NCI-H1092 (cell line): ENCODE measurements around the gene TLK2.
A peak's percentile ranks its signal among the peaks of the same experiment; 100 is the strongest.
"Not testable (repeated sequence)": the region's sequence is repeated elsewhere in the genome, so short reads cannot be mapped to it uniquely, and the experiment has no call there.

Experiments
- DNase-seq: peaks from one replicate; lab custom pipeline; 2025; lab: John Stamatoyannopoulos, UW

The TLK2 gene

GRCh38 chr17:62478424-62478879, at the start of gene TLK2:
Gene TLK2, plus strand, starts transcription at chr17:62478825. Its CDS starts 2,301 bp downstream, at chr17:62481126.
- peak; percentile 54 for DNase-seq

DNA sequence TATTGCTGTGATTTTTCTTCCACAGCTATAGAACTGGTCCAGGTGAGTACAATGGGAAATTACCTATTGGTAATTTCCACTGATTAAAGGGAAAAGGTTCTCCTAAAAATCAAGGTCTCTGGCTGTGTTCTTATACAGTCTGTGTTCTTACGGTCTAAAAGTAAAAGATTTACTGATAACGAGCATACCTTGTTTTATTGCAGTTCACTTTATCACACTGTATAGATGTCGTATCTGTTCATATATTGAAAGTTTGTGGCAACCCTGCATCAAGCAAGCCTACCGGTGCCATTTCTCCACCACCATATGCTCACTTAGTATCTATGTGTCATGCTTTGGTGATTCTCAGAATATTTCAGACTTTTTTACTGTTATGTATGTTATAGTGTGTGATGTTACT, 43.4 kb upstream of the TLK2 start:
- DNase-seq, result not testable (repeated sequence)

DNA sequence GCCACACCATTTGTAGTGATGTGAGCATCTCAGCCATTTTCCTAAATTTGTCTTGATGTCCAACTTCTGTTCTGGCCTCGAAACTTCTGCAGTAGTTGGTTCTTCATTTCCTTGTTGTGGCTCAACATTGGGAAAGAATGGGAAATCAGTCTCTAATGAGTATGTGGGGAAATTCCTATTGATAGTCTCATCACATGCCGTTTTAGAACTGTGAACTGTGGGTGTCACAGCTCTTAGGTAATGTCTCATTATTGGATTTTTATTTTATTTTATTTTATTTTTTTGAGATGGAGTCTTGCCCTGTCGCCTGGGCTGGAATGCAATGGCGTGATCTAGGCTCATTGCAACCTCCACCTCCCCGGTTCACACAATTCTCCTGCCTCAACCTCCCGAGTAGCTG, 37.4 kb upstream of the TLK2 start:
- not testable (repeated sequence) for DNase-seq

GRCh38 chr17:62444063-62444462, 34.6 kb upstream of the TLK2 start:
- no peak for DNase-seq

GRCh38 chr17:62445791-62446190, 32.8 kb upstream of the TLK2 start:
- not testable (repeated sequence) for DNase-seq

DNA sequence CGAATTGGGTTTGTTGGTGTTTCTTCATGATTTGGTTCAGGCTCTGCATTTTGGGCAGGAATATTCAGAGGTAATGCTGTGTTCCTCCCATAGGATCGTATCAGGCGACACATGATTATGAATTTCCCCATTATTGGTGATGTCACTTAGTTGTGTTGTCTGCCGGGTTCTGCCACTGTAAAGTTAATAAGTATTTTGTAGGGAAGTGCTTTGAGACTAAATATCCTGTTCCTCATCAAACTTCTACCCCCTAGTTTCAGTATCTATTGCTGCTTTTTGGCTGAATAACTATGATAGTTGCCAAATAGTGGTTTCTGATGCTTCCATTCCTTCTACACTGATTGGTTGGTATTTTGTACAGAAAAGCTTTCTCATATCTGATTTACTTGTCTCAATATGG, 26.4 kb upstream of the TLK2 start:
- DNase-seq, result not testable (repeated sequence)

- not testable (repeated sequence) for DNase-seq
Observed at GRCh38 chr17:62453041-62453440, 25.6 kb upstream of the TLK2 start.

GRCh38 chr17:62453656-62454055, 25.0 kb upstream of the TLK2 start:
- DNase-seq, result not testable (repeated sequence)

- DNase-seq, result not testable (repeated sequence)
Observed at GRCh38 chr17:62454111-62454510, 24.5 kb upstream of the TLK2 start.

DNA sequence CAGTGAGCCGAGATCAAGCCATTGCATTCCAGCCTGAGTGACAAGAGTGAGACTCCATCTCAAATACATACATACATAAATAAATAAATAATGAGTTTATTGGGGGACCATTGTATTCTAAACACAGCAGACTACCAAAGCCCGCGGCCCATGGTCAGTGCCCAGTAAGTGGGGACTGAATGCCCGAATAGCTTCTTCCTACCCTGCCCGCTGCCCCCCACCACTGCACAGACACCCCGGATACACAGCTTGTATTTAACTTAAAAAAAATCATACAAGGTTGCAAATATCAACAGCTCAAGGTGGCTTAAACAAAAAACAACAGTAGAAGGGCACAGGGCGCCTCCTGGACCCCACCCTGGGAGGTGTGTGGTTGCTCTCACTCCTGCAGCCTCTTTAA, 22.6 kb upstream of the TLK2 start:
- DNase-seq, result no peak

DNA sequence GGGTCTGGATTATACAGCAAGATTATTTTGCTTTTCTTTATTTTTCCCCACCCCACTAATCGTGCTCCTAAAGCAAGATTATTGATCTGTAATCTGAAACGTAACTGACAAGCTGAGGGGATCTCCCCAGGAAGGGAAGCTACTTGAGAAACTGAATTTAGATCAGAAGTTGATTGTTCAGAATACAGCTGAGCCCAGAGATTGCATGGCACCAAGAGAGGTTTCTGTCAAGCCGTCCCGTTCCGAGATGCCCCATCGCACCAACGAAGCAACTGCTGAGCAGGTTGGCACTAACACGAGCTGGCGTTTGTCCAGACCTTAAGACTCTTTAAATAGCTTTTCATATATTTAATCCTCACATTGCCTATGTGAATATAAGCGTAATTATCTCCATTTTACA, 20.1 kb upstream of the TLK2 start:
- not testable (repeated sequence) for DNase-seq

GRCh38 chr17:62464422-62464821, 14.2 kb upstream of the TLK2 start:
- DNase-seq, result not testable (repeated sequence)

DNA sequence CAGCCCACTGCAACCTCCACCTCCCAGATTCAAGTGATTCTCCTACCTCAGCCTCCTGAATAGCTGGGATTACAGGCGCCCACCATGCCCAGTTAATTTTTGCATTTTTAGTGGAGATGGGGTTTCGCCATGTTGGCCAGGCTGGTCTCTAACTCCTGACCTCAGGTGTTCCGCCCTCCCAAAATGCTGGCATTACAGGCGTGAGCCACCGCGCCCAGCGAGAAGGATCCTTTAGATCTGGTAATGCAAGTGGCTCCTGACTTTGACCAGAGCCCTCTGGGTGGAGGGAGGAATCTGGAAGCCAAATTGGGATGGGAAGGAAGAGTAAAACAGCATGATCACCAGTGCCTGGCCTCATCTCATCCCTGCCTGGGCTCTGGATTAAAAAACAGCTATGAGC, 13.4 kb upstream of the TLK2 start:
- DNase-seq, result not testable (repeated sequence)

DNA sequence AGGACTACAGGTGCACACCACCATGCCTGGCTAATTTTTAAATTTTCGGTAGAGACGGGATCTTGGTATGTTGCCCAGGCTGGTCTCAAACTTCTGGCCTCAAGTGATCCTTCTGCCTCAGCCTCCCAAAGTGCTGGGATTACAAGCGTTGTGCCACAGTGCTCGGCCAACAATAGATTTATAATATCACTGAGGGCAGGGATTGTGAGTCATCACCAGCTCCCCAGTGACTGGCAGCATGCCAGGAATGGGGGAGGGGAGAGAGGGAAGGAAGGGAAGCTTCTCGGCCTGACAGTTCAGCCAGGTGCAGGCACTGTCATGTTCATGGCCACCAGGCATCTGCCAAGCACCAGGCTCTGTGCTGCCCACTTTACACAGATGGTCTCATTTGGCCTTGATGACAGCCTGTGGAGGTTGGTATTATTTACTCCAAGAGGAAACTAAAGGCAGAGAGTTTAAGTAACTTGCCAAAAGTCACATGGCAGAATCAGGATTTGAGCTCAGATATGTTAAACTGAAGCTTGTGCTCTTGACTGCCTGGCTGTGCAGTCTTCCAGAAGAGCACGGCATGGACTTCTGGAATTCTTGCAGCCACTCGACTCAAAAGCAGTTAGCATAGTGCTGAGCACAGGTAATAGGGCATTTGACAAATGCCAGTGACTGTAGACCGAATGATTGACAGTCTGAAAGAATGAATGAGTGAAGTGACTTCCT, 7.8 kb upstream of the TLK2 start:
- DNase-seq, result peak; percentile 27

- DNase-seq, result not testable (repeated sequence)
Observed at GRCh38 chr17:62471380-62471880, 7.2 kb upstream of the TLK2 start.

DNA sequence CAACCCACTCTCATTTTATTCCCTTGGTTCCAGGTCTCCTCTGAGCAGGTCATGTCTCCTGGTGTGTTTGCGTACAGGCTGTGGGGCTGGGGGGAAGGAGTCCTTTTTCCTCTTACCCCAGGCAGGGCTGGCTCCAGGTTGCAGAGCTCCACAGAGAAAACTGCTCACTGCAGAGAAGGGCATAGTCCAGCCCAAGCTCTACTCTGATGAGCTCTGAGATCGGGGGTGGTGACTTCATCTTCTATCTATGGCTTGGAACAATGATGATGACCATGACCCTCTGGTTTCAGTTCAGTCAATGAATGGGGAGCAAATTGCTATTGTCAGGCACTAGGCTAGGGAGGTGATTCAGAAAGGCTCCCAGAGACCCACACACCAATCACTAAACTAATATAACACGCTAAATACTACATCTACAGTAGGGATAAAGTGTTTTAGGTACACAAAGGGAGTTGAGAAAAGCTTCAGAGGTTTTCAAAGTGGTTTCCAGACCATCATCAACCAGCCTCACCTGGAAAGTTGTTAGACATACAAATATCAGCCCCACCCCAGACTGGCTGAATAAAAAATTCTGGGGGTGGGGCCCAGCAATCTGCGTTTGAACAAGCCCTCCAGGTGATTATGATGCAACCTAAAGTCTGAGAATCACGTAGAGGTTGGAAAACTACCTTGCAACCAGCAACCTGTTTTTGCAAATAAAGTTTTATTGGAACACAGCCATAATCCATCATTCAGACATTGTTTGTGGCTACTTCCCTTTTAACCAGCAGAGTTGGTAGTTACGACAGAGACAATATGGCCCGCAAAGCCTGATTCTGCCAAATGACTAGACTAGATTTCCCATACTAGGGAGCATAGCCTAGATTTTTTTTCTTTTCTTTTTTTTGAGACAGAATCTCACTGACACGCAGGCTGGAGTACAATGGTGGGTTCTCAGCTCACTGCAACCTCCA, 5.3 kb upstream of the TLK2 start:
- DNase-seq, result not testable (repeated sequence)

GRCh38 chr17:62477111-62477510, 1.5 kb upstream of the TLK2 start:
- DNase-seq, result not testable (repeated sequence)

DNA sequence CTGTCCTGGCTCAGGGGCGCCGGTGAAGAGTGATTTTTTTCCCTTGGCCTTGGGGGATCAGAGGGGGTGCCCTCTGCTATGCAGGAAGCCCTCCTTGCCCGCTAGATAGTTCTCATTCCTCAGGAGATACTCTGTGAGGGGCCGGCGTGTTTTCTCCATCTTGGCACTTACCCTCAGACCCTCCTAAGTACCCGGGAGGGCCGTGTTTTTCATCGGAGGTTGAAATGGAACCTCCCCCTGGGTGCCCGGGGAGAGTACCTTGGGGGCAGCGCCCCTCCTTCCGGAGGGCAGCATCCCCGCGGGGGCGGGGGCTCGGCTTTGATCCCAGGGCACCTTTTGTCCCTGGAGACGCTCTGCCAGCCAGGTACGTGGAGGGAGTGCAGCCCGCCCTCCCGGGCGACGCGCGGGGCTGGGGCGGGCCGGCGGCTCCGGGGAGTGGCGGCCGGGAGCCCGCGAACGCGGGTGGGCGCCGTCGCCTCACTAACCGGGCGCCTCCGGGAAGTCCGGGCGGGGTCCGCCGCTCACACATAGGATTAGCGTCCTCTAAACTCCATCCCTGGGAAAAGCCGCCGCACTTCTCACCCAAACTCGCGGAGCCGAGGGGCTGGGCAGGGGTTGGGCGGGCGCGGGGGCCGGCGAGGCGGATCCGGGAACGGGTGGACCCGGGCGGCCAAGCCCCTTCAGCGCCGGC, 762 bp upstream of the TLK2 start:
- peak; percentile 6 for DNase-seq

DNA sequence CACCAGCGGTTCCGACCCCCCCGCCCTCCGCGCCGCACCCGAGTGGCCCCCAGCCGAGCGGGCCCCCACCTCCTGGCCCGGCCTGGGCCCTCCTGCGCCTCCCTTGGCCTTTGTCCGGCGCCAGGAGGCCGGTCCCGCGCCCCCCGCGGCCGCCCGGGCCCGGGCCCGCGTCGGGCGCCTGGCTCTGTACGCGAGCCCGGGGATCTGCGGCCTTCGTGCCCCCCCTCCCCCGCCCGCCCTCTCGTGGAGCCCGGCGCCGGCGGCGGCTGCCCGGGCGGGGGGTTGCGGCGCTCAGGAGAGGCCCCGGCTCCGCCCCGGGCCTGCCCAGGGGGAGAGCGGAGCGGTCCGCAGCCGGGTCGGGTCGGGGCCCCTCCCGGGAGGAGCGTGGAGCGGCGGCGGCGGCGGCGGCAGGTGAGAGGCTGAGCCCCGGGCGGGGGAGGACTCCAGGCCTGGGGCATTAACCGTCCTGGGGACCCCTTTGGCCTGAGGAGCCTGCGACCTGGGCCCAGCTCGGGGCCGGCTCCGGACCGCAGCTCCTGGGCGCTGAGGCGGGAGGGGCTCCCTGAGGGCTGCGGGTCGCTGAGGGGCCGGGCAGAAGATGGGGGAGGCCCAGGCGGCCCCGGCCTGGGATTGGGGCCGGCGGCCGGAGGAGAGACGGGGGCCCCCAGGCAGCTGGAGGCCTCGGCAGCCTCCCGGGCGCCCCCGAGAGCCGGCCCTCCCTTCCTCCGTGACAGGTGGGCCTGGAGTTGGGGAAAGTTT, 434 bp downstream of the TLK2 start:
- DNase-seq, result not testable (repeated sequence)

DNA sequence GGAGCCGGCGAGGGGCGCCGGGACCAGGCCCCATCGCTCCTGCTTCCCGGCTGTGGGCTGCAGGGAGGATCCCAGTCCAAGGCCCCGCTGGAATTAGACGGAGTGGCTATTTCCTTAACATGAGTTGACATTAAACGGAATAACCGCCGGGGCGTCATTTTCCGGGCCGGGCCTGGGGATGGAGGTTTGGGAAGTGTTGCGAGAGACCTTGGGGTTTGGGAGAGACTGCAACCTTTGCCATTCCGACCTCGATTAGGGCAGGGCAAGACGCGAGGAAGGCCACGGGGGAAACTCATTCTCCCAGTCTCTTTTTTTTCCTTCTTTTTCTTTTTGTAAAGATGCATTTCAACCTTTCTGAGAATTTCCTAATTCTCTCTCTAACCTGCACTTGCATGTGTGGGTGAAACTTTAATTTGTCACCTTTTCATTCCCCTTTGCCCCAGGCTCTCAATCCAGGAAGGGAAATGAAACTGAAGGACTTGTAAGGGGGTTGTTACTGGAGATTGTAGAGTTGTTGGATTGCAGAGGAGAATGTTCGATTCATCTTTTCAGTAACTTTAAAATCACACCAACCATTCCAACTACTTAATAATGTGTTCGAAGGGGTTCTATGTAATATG, 1.1 kb downstream of the TLK2 start:
- not testable (repeated sequence) for DNase-seq

GRCh38 chr17:62482553-62482952, 3.9 kb downstream of the TLK2 start:
- not testable (repeated sequence) for DNase-seq
